SK-N-SH treated with all-trans-retinoic acid at 6 μM for 48 hours (cell line): ENCODE measurements around the gene IGF1R.

ENCODE experiments used
- ARNTL ChIP-seq: fragments of 450-650 bp; formaldehyde crosslinking; IDR thresholded peaks from 2 replicates; pipeline ENCODE4 v1.5.0; 2020; ENCODE audit warnings: low read depth, mild to moderate bottlenecking, moderate library complexity, borderline replicate concordance
- ISL1 ChIP-seq: fragments of 250-450 bp; sonication (Bioruptor Pico); IDR thresholded peaks from 2 replicates; pipeline ENCODE4 v2.1.2; 2022; ENCODE audit warnings: mild to moderate bottlenecking, moderate library complexity
- ZNF565 ChIP-seq: fragments of 450-650 bp; formaldehyde crosslinking; conservative IDR thresholded peaks from 2 replicates; pipeline ENCODE4 v1.5.0; 2020; ENCODE audit warnings: low read depth, mild to moderate bottlenecking, moderate library complexity

DNA sequence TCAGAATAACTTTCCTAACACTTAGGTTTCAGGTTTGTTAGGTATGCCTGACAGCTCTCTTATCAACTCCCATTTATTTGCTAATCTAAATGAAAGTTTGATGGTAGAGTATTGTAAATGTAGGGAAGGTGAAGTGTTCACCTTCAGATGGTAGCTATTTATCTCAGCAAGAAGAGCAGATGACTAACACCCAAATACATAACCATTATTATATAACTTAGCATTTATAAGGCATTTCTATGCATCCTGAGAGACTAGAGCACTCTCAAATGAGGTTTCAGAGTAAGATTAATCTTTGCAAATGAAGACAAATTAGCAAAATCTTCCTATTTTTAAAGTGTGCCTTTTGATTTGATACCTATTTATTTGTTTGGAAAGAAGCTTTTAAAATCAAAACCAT lies 143.8 kb downstream of the IGF1R start:
- TF ChIP-seq ISL1 (CRISPR knock-in tag) (no peak), ARNTL (no peak), ZNF565 (no peak)
